Occipital lobe (tissue), 2 donors: ENCODE data around the gene TRAF7. TPM values are rescaled to one million over a fixed set of nuclear protein-coding genes. Genes with fewer than 3 reads are reported as not detected.

Source experiments
- DNase-seq: peaks from one replicate; lab custom pipeline; 2025; lab: John Stamatoyannopoulos, UW
- total RNA-seq: library from RNA; depleted of rRNA; stranded (reverse); fragments of >200 nt; gene quantifications from one replicate; pipeline ENCODE4 v1.2.3, GENCODE V29; 2014

The TRAF7 gene
- total RNA-seq, 1 donor from 2014 or later: 35.6 TPM

- DNase-seq: no peak
Measured at GRCh38 chr16:2180962-2181923, 25.7 kb downstream of the TRAF7 start.

- no peak for DNase-seq
Measured at GRCh38 chr16:2181952-2182351, 26.4 kb downstream of the TRAF7 start.

- DNase-seq: no peak
Measured at GRCh38 chr16:2183671-2184070, 28.1 kb downstream of the TRAF7 start.

GRCh38 chr16:2184346-2184745, 28.8 kb downstream of the TRAF7 start:
- DNase-seq: no peak

- DNase-seq: no peak
Measured at GRCh38 chr16:2184962-2185361, 29.4 kb downstream of the TRAF7 start.

GRCh38 chr16:2186064-2186463, 30.5 kb downstream of the TRAF7 start:
- DNase-seq: no peak

GRCh38 chr16:2186505-2186904, 30.9 kb downstream of the TRAF7 start:
- no peak for DNase-seq

- DNase-seq: no peak
Measured at GRCh38 chr16:2187212-2187611, 31.6 kb downstream of the TRAF7 start.

- DNase-seq: no peak
Measured at GRCh38 chr16:2188395-2188794, 32.8 kb downstream of the TRAF7 start.

- DNase-seq: no peak
Measured at GRCh38 chr16:2189252-2189893, 33.8 kb downstream of the TRAF7 start.

GRCh38 chr16:2190002-2190658, 34.5 kb downstream of the TRAF7 start:
- DNase-seq: no peak

- no peak for DNase-seq
Measured at GRCh38 chr16:2190659-2191445, 35.3 kb downstream of the TRAF7 start.

GRCh38 chr16:2191446-2191706, 35.8 kb downstream of the TRAF7 start:
- no peak for DNase-seq

GRCh38 chr16:2194166-2194834, 38.7 kb downstream of the TRAF7 start:
- no peak for DNase-seq

- DNase-seq: no peak
Measured at GRCh38 chr16:2194852-2195321, 39.3 kb downstream of the TRAF7 start.

GRCh38 chr16:2195322-2196161, 40.0 kb downstream of the TRAF7 start:
- DNase-seq: no peak

GRCh38 chr16:2196162-2196980, 40.8 kb downstream of the TRAF7 start, which contains the start of gene CASKIN1:
Gene CASKIN1, minus strand, starts transcription at chr16:2196605. Its CDS starts 173 bp downstream, at chr16:2196432.
- DNase-seq: no peak

GRCh38 chr16:2196981-2197511, 41.5 kb downstream of the TRAF7 start:
- DNase-seq: no peak

- no peak for DNase-seq
Measured at GRCh38 chr16:2197765-2198164, 42.2 kb downstream of the TRAF7 start.
